Thymus (tissue), 11 donors: ENCODE measurements around the gene TUBB2A. TPM values are rescaled to one million over a fixed set of nuclear protein-coding genes. Genes with fewer than 3 reads are reported as not detected.
"Not testable (repeated sequence)": the region's sequence is repeated elsewhere in the genome, so short reads cannot be mapped to it uniquely, and the experiment has no call there.

Experiments
- DNase-seq, 9 donors: peaks; one replicate each; pipeline ENCODE4 v3.0.0-alpha.2; 2013; ENCODE audit warnings: low spot score in 9 of 9, low read depth in 6 of 9, missing footprints in 1 of 9
- H3K27ac ChIP-seq, 2 donors: one replicate each; pipeline ENCODE4 v1.5.1; 2013; ENCODE audit warnings: control low read depth in 1 of 2, low read depth in 1 of 2, low read length in 1 of 2, mild to moderate bottlenecking in 1 of 2, moderate library complexity in 1 of 2
- H3K27me3 ChIP-seq, 2 donors: one replicate each; pipeline ENCODE4 v1.5.1; 2013; ENCODE audit warnings: low read length in 1 of 2; ENCODE audit not compliant: control insufficient read depth in 2 of 2, insufficient read depth in 1 of 2
- H3K36me3 ChIP-seq, 2 donors: one replicate each; pipeline ENCODE4 v1.5.1; 2013; ENCODE audit warnings: low read length in 1 of 2, mild to moderate bottlenecking in 1 of 2, moderate library complexity in 1 of 2; ENCODE audit not compliant: control insufficient read depth in 2 of 2, insufficient read depth in 2 of 2
- H3K4me1 ChIP-seq, 2 donors: one replicate each; pipeline ENCODE4 v1.5.1; 2013; ENCODE audit warnings: low read length in 2 of 2; ENCODE audit not compliant: control insufficient read depth in 2 of 2, insufficient read depth in 2 of 2
- H3K4me3 ChIP-seq, 2 donors: one replicate each; pipeline ENCODE4 v1.5.1; 2013; ENCODE audit warnings: low read length in 2 of 2, control low read depth in 1 of 2, mild to moderate bottlenecking in 1 of 2
- H3K9me3 ChIP-seq, 2 donors: one replicate each; pipeline ENCODE4 v1.5.1; 2013; ENCODE audit warnings: low read length in 1 of 2, mild to moderate bottlenecking in 1 of 2; ENCODE audit not compliant: control insufficient read depth in 2 of 2, insufficient read depth in 1 of 2
- WGBS: extraction: QIAGEN DNeasy Blood & Tissue Kit; methylation state at CpG from one replicate; pipeline ENCODE4 v1.1.7; 2013; 5-methylcytosine and 5-hydroxymethylcytosine counted together
- polyA plus RNA-seq: library from polyadenylated mRNA; stranded (reverse); fragments of 200-250 nt; gene quantifications from one replicate; pipeline ENCODE4 v1.2.3, GENCODE V29; 2013
- total RNA-seq: library from RNA; stranded (reverse); fragments of 120-200 nt; gene quantifications from one replicate; pipeline ENCODE4 v1.2.4, GENCODE V29; 2013
- donor health status: healthy.

Gene TUBB2A
- total and polyA plus RNA-seq, 2 donors: 13.7 to 19.6 TPM

GRCh38 chr6:3162565-3163247 is 5.4 kb upstream of the TUBB2A start:
- peaks cover 4 to 25% of the 10 kb centered on the region in 2 donors for H3K4me1 ChIP-seq
- H3K9me3 ChIP-seq: no peaks in the 10 kb centered on the region
- H3K27ac ChIP-seq: peak overlapping the region; percentile 68 to 75
- peak overlapping the region; percentile 60 to 76 for H3K4me3 ChIP-seq
- peaks cover 0 to 58% of the 10 kb centered on the region in 2 donors for H3K27me3 ChIP-seq
- H3K36me3 ChIP-seq: no peaks in the 10 kb centered on the region
- DNase-seq: peak in 7 of 9 donors; percentile 43 to 82 (median 63)
- WGBS: under 1% methylated on average over 74 of the region's 74 CpGs

- no peak for DNase-seq
- peaks cover 0 to 60% of the 10 kb centered on the region in 2 donors for H3K27me3 ChIP-seq
- H3K4me3 ChIP-seq: peak overlapping the region in 1 of 2 donors; percentile 76
- no peaks in the 10 kb centered on the region for H3K36me3 ChIP-seq
- peaks cover 4 to 25% of the 10 kb centered on the region in 2 donors for H3K4me1 ChIP-seq
- 67% methylated on average over 7 of the region's 7 CpGs for WGBS
- no peak overlapping the region for H3K27ac ChIP-seq
- no peaks in the 10 kb centered on the region for H3K9me3 ChIP-seq
Measured at GRCh38 chr6:3162067-3162497, 4.7 kb upstream of the TUBB2A start.

GRCh38 chr6:3159805-3160781 is 2.7 kb upstream of the TUBB2A start:
- Histone ChIP-seq H3K4me1 (peaks cover 4 to 36% of the 10 kb centered on the region in 2 donors), H3K36me3 (no peaks in the 10 kb centered on the region), H3K27me3 (peaks cover 0 to 63% of the 10 kb centered on the region in 2 donors), H3K27ac (peak overlapping the region in 1 of 2 donors; percentile 70), H3K9me3 (no peaks in the 10 kb centered on the region), H3K4me3 (peak overlapping the region in 1 of 2 donors; percentile 14)
- 66% methylated on average over 31 of the region's 31 CpGs for WGBS
- DNase-seq: peak in 3 of 9 donors; percentile 24 to 65 (median 38)

- DNase-seq: peak in 3 of 9 donors; percentile 28 to 42 (median 31)
- not testable (repeated sequence) for H3K27ac ChIP-seq, H3K9me3 ChIP-seq, H3K36me3 ChIP-seq
- H3K4me3 ChIP-seq: peak overlapping the region; percentile 46 to 70
- H3K4me1 ChIP-seq: peaks cover 2 to 25% of the 10 kb centered on the region in 2 donors
- H3K27me3 ChIP-seq: peaks cover 0 to 45% of the 10 kb centered on the region in 2 donors
- 8% methylated on average over 29 of the region's 32 CpGs for WGBS
Measured at GRCh38 chr6:3156184-3157130, 887 bp downstream of the TUBB2A start.

GRCh38 chr6:3155416-3155815 is 1.9 kb downstream of the TUBB2A start:
- not testable (repeated sequence) for H3K9me3 ChIP-seq, H3K4me3 ChIP-seq, DNase-seq, H3K27ac ChIP-seq, H3K36me3 ChIP-seq
- peaks cover 0 to 37% of the 10 kb centered on the region in 2 donors for H3K27me3 ChIP-seq
- WGBS: 96% methylated on average over 6 of the region's 6 CpGs
- H3K4me1 ChIP-seq: peaks cover 2 to 24% of the 10 kb centered on the region in 2 donors

- DNase-seq: peak in 1 of 9 donors; percentile 38
- peak overlapping the region in 1 of 2 donors; percentile 32 for H3K27ac ChIP-seq
- 75% methylated on average over 3 of the region's 3 CpGs for WGBS
- H3K9me3 ChIP-seq: peaks cover 0 to 5% of the 10 kb centered on the region in 2 donors
- peaks cover 0 to 10% of the 10 kb centered on the region in 2 donors for H3K27me3 ChIP-seq
- H3K4me3 ChIP-seq: no peak overlapping the region
- peaks cover 2 to 11% of the 10 kb centered on the region in 2 donors for H3K4me1 ChIP-seq
- peaks cover 0 to 2% of the 10 kb centered on the region in 2 donors for H3K36me3 ChIP-seq
Measured at GRCh38 chr6:3152689-3153088, 4.7 kb downstream of the TUBB2A start.

- 93% methylated on average over 5 of the region's 5 CpGs for WGBS
- peaks cover 0 to 6% of the 10 kb centered on the region in 2 donors for H3K36me3 ChIP-seq
- no peak overlapping the region for H3K27ac ChIP-seq
- H3K4me1 ChIP-seq: peaks cover 2 to 6% of the 10 kb centered on the region in 2 donors
- DNase-seq: no peak
- no peak overlapping the region for H3K4me3 ChIP-seq
- H3K27me3 ChIP-seq: peaks cover 0 to 5% of the 10 kb centered on the region in 2 donors
- peaks cover 0 to 5% of the 10 kb centered on the region in 2 donors for H3K9me3 ChIP-seq
Measured at GRCh38 chr6:3151691-3152090, 5.7 kb downstream of the TUBB2A start.
